ENCODE measurements around the gene CDKAL1. TPM values are rescaled to one million over a fixed set of nuclear protein-coding genes. Genes with fewer than 3 reads are reported as not detected.

CDKAL1 gene
- total and polyA plus RNA-seq, 8 donors: 13.6 to 20.7 (median 17.5) TPM

- ATAC-seq: no peak
- TF ChIP-seq CTCF (IDR thresholded peaks at IDR 0.05): no peak
- no peak for DNase-seq
- H3K9me3 ChIP-seq: no peaks in the 10 kb centered on the region
- H3K4me1 ChIP-seq: no peaks in the 10 kb centered on the region
- intact Hi-C loops (cut with DNase I): no loop called here
- no peak overlapping the region for H3K27ac ChIP-seq
- no peaks in the 10 kb centered on the region for H3K27me3 ChIP-seq
- no peak overlapping the region for H3K4me3 ChIP-seq
- H3K36me3 ChIP-seq: no peaks in the 10 kb centered on the region
These were observed 399.0 kb downstream of the CDKAL1 start for GRCh38 chr6:20933057-20933788.

- no peak for TF ChIP-seq CTCF (IDR thresholded peaks at IDR 0.05)
- intact Hi-C loops (cut with DNase I): no loop called here
These were observed 402.7 kb downstream of the CDKAL1 start for GRCh38 chr6:20936949-20937348.

GRCh38 chr6:20939161-20939775 lies 405.0 kb downstream of the CDKAL1 start:
- peaks cover 0 to 15% of the 10 kb centered on the region in 2 donors for H3K9me3 ChIP-seq

More at GRCh38 chr6:20936949-20937348, 402.7 kb downstream of the CDKAL1 start:
- H3K4me1 ChIP-seq: no peaks in the 10 kb centered on the region
- ATAC-seq (no peak), DNase-seq (no peak)
- no peaks in the 10 kb centered on the region for H3K9me3 ChIP-seq
- H3K27ac ChIP-seq: no peak overlapping the region
- no peaks in the 10 kb centered on the region for H3K27me3 ChIP-seq
- no peak overlapping the region for H3K4me3 ChIP-seq
- H3K36me3 ChIP-seq: no peaks in the 10 kb centered on the region

GRCh38 chr6:20943040-20943627 lies 408.9 kb downstream of the CDKAL1 start:
- H3K27me3 ChIP-seq: no peaks in the 10 kb centered on the region
- peaks cover 0 to 15% of the 10 kb centered on the region in 2 donors for H3K9me3 ChIP-seq
- intact Hi-C loops (cut with DNase I): no loop called here
- no peak overlapping the region for H3K4me3 ChIP-seq
- DNase-seq (no peak), ATAC-seq (no peak)
- no peaks in the 10 kb centered on the region for H3K4me1 ChIP-seq
- H3K27ac ChIP-seq: no peak overlapping the region
- H3K36me3 ChIP-seq: no peaks in the 10 kb centered on the region
- TF ChIP-seq CTCF (IDR thresholded peaks at IDR 0.05): no peak

More at GRCh38 chr6:20939161-20939775, 405.0 kb downstream of the CDKAL1 start:
- TF ChIP-seq CTCF (IDR thresholded peaks at IDR 0.05): no peak
- no peak for ATAC-seq
- Histone ChIP-seq H3K27ac (no peak overlapping the region), H3K27me3 (no peaks in the 10 kb centered on the region), H3K4me1 (no peaks in the 10 kb centered on the region), H3K4me3 (no peak overlapping the region), H3K36me3 (no peaks in the 10 kb centered on the region)
- intact Hi-C loops (cut with DNase I): no loop called here
- DNase-seq: no peak

- Histone ChIP-seq H3K36me3 (no peaks in the 10 kb centered on the region), H3K4me1 (no peaks in the 10 kb centered on the region), H3K4me3 (no peak overlapping the region), H3K27ac (no peak overlapping the region), H3K9me3 (peaks cover 0 to 15% of the 10 kb centered on the region in 2 donors), H3K27me3 (no peaks in the 10 kb centered on the region)
- intact Hi-C loops (cut with DNase I): no loop called here
- no peak for DNase-seq
- TF ChIP-seq CTCF (IDR thresholded peaks at IDR 0.05): no peak
- ATAC-seq: no peak
These were observed 409.7 kb downstream of the CDKAL1 start for GRCh38 chr6:20943922-20944321.
